ENCODE measurements around the gene C1orf50. TPM values are rescaled to one million over a fixed set of nuclear protein-coding genes. Genes with fewer than 3 reads are reported as not detected.
A peak's percentile ranks its signal among the peaks of the same experiment; 100 is the strongest.

C1orf50 gene
- total and polyA plus RNA-seq, 3 experiments from 2014 or later: 3.5 to 8.7 (median 5.4) TPM

DNA sequence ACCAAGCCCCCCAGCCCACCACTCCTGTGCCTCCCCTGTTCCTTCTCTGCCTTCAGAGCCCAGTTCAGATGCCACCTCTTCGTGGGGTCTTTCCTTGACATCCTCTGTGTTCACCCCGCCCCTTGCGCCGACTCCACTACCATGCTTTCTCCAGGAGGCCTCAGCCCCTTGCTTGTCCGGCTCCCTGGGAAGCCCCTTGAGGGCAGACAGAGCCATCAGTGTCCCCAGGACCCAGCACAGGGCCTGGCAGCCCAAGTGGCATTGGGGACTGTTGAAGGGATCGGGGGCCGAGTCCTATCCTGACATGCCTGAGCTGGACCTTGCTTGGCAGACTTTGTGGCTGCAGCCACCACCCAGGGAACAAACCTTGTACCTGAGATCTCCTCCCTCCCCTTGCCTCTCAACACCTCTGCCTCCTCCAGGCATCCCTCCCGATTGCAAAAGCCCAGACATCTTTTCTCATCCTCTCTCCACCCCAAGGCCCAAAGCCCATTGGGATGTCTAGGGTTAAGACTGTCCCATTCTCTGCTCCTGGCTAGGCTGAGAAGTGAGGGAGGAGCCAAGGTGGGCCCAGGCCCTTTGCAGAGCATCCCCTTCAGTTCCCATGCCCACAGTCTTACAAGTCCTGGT lies 30.4 kb upstream of the C1orf50 start:
- Histone ChIP-seq H3K4me3 (ENCODE audit: low read length) (no peak overlapping the region), H3K4me1 (ENCODE audit: insufficient read depth, low read length) (peaks cover 3% of the 10 kb centered on the region), H3K27me3 (ENCODE audit: insufficient read depth, low read length, poor library complexity, severe bottlenecking) (no peaks in the 10 kb centered on the region), H3K27ac (ENCODE audit: low read depth, low read length) (no peak overlapping the region), H3K36me3 (ENCODE audit: insufficient read depth, low read length) (no peaks in the 10 kb centered on the region), H3K9me3 (ENCODE audit: low read length) (no peaks in the 10 kb centered on the region)
- Mint-ChIP-seq H3K9me3 (no peaks in the 10 kb centered on the region), H3K27ac (peak overlapping the region in 2 of 8 donors; percentile 75 to 76), H3K36me3 (no peaks in the 10 kb centered on the region), H3K27me3 (peaks cover 0 to 3% of the 10 kb centered on the region in 2 donors), H3K4me1 (peaks cover 0 to 7% (median 2%) of the 10 kb centered on the region in 3 donors), H3K4me3 (no peak overlapping the region)
- no peak for DNase-seq
- CTCF ChIA-PET: interaction anchor here (1.0 kb wide), 1 partner anchor 10 kb away, joined by 3 read pairs; no protein-coding TSS in a partner anchor
- POLR2A ChIA-PET: no interaction called here

DNA sequence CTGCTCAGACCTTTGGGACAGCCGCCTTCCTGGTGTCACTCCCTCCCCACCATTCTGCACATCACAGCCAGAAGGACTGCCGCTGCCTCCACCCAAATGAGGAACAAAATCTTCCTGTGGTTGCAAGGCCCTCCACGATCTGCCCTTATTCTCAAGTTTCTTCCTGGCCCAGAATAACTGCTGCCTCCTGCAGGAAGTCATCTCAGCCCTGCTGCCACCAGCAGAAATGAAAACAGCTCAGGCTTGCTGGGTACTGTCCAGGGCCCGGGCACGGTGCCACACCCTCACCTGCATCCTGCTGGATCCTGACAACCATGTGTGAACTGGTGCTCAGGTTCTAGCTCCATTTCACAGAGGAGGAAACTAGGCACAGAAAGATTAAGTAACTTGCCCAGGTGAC lies 29.8 kb upstream of the C1orf50 start:
- no peaks in the 10 kb centered on the region for H3K27me3 ChIP-seq (ENCODE audit: insufficient read depth, low read length, poor library complexity, severe bottlenecking)
- ChIA-PET POLR2A (no interaction called here), CTCF (no interaction called here)
- peaks cover 0 to 3% of the 10 kb centered on the region in 2 donors for H3K27me3 Mint-ChIP-seq
- no peak overlapping the region for H3K4me3 ChIP-seq (ENCODE audit: low read length)
- no peaks in the 10 kb centered on the region for H3K36me3 Mint-ChIP-seq
- H3K4me1 Mint-ChIP-seq: peaks cover 0 to 7% (median 2%) of the 10 kb centered on the region in 3 donors
- H3K27ac ChIP-seq (ENCODE audit: low read depth, low read length): no peak overlapping the region
- no peaks in the 10 kb centered on the region for H3K9me3 Mint-ChIP-seq
- H3K36me3 ChIP-seq (ENCODE audit: insufficient read depth, low read length): no peaks in the 10 kb centered on the region
- H3K9me3 ChIP-seq (ENCODE audit: low read length): no peaks in the 10 kb centered on the region
- no peak overlapping the region for H3K4me3 Mint-ChIP-seq
- no peak for DNase-seq
- H3K27ac Mint-ChIP-seq: peak overlapping the region in 4 of 8 donors; percentile 24 to 76 (median 58)
- peaks cover 3% of the 10 kb centered on the region for H3K4me1 ChIP-seq (ENCODE audit: insufficient read depth, low read length)

DNA sequence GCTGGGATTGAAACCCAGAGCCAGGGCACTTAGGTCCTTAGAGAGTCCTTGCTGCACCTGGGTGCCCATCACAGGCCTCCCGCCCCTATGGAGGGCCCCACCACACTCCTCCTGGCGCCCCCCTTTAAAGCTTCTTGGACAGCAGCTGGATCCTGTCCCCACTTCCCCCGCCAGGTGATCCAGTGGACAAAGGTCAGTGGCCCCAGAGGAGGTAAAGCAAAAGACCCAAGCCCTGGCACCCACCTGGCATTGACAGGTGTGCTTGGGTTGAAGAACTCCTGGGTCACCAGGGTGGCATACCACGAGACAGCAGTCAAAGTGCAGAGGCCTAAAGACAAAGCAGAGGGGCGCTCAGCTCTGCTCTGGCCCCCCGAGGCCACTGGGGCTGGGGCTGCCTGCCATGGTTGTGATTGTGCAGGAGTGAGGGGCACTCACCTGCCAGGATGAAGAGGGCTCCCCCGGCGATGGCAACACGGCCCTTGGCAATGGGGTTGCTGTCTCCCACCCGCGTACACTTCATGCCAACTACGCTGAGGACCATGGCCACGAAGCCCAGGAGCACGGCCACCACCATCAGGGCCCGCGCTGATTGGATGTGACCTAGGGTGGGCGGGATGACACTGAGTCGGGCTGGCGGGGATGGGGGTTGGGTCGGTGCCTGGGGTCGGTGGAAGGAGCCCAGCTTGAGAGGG lies 28.9 kb upstream of the C1orf50 start:
- ChIA-PET POLR2A (no interaction called here), CTCF (no interaction called here)
- DNase-seq: no peak
- Mint-ChIP-seq H3K36me3 (no peaks in the 10 kb centered on the region), H3K4me1 (peaks cover 0 to 7% (median 2%) of the 10 kb centered on the region in 3 donors), H3K9me3 (no peaks in the 10 kb centered on the region), H3K27ac (peak overlapping the region in 1 of 8 donors; percentile 50), H3K27me3 (peaks cover 0 to 3% of the 10 kb centered on the region in 2 donors), H3K4me3 (no peak overlapping the region)
- no peak overlapping the region for H3K4me3 ChIP-seq (ENCODE audit: low read length)
- no peak overlapping the region for H3K27ac ChIP-seq (ENCODE audit: low read depth, low read length)
- H3K36me3 ChIP-seq (ENCODE audit: insufficient read depth, low read length): no peaks in the 10 kb centered on the region
- H3K27me3 ChIP-seq (ENCODE audit: insufficient read depth, low read length, poor library complexity, severe bottlenecking): no peaks in the 10 kb centered on the region
- peaks cover 3% of the 10 kb centered on the region for H3K4me1 ChIP-seq (ENCODE audit: insufficient read depth, low read length)
- H3K9me3 ChIP-seq (ENCODE audit: low read length): no peaks in the 10 kb centered on the region

DNA sequence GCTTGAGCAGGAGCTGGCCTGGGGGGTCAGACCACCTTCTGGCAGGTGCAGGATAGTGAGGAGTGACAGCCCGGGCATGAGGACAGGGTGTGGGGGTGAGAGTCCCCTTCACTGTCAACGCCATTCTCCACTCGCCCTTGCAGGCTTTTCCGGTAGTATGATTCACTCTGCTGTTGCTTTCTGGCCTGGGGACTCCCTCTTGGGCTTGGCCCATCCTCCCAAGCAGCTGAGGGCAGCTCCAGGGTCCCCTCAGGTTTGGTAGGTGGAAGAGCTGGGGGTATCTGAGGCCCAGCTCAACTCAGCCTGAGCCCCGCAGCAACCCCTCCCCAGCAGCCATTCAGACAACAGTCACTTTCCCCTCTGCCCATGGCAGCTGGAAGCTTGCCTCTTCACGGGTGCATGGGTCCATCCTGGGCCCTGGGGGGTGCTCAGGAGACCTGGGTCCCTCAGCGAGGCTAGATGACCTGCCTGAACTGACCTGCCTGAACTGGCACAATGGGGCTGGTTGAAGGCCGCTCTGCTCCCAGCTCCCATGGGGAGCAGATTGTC lies 28.3 kb upstream of the C1orf50 start:
- H3K27ac ChIP-seq (ENCODE audit: low read depth, low read length): no peak overlapping the region
- CTCF ChIA-PET: no interaction called here

DNA sequence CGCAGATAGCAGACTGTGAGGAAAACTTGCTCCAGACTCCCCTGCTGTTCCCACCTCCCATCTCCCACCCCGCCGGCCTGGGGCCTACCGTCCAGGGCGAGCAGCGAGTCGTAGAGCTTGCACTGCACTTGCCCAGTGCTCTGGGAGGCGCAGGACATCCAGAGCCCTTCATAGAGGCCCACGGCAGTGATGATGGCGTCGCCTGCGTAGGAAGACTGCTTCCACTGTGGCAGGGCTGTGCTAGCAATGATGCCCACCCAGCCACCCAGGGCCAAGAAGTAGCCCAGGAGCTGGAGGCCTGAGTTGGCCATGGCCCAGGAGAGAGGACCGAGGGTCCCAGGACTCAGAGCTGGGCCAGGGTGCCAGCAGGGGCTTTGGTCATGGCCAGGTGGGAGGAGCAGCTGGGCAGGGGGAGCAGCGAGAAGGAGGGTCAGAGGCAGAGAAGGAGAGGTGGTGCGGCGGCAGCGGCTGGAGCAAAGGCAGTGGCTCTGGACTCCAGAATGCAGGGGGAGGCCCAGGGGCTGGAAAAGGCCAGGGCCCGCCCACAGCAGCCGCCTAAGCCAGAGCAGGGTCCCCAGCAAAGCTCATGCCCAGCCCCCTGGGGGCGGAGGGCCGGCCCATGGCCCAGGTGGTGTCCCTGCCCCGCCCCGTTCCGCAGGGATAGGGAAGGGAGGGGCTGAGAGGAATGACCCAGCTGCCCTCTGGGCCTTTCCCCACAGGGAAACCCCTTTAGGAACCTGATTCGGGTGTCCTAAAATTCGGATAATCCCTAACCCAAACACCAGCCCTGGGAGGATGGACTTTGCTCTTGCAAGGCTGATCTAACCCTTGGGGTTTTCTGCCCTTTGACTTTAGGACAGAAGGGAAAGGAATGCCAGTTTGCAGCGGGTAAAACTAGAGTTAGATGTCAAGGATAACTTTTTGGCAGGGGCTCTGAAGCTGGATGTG lies 27.0 kb upstream of the C1orf50 start, which contains the start of gene CLDN19:
Gene CLDN19, minus strand, starts transcription at position 484 of the 948 bp plus-strand sequence. Its CDS starts 173 bp downstream, at position 311.
- H3K4me3 Mint-ChIP-seq: no peak within 1 kb of the TSS
- CTCF ChIA-PET: no interaction called here

More for the DNA sequence above, 28.3 kb upstream of the C1orf50 start:
- Mint-ChIP-seq H3K36me3 (no peaks in the 10 kb centered on the region), H3K27ac (no peak overlapping the region), H3K9me3 (no peaks in the 10 kb centered on the region), H3K4me3 (no peak overlapping the region), H3K4me1 (peaks cover 0 to 7% (median 2%) of the 10 kb centered on the region in 3 donors), H3K27me3 (peaks cover 0 to 3% of the 10 kb centered on the region in 2 donors)
- Histone ChIP-seq H3K9me3 (ENCODE audit: low read length) (no peaks in the 10 kb centered on the region), H3K4me1 (ENCODE audit: insufficient read depth, low read length) (peaks cover 3% of the 10 kb centered on the region), H3K27me3 (ENCODE audit: insufficient read depth, low read length, poor library complexity, severe bottlenecking) (no peaks in the 10 kb centered on the region), H3K36me3 (ENCODE audit: insufficient read depth, low read length) (no peaks in the 10 kb centered on the region), H3K4me3 (ENCODE audit: low read length) (no peak overlapping the region)
- no peak for DNase-seq
- POLR2A ChIA-PET: no interaction called here

DNA sequence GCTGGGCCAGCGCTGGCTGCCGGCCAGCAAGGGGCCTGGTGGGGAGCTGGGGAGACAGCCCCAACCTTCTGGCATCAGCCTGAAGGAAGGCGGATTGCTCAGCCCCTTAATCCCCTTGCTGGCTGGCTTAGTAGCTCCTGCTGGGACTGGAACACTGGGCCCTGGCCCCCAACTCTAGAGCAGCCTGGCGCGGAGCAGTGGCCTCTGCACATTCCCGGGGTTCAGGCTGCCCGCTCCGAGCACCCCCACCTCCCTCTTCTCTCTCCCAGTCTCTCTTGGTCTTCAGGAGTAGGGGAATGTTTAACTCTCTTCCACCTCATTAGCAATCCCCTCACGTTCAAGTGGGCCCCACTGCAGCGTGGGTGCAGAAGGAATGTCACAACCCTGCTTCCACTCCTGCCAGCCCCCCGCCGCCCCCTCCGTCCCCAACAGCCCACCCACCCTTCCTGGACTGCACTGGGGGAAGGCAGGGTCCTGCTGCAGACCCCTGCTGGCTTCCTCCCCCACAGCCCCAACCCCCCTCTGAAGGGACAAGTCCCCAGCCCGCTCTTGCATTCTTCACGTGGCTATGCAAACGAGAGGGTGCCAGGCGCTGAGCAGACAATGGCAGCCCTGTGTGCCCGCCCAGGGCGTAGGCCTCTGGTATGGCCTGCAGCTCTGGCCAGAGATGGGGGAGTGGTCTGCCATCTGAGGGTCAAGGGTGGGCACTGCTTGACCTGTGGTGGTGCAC lies 26.0 kb upstream of the C1orf50 start:
- Mint-ChIP-seq H3K4me1 (peaks cover 0 to 7% (median 2%) of the 10 kb centered on the region in 3 donors), H3K4me3 (no peak overlapping the region), H3K27ac (no peak overlapping the region), H3K27me3 (no peaks in the 10 kb centered on the region), H3K9me3 (no peaks in the 10 kb centered on the region), H3K36me3 (peaks cover 0 to 5% (median 5%) of the 10 kb centered on the region in 3 donors)
- no peaks in the 10 kb centered on the region for H3K36me3 ChIP-seq (ENCODE audit: insufficient read depth, low read length)
- POLR2A ChIA-PET: no interaction called here
- no peak overlapping the region for H3K27ac ChIP-seq (ENCODE audit: low read depth, low read length)
- CTCF ChIA-PET: no interaction called here
- H3K9me3 ChIP-seq (ENCODE audit: low read length): no peaks in the 10 kb centered on the region
- no peak overlapping the region for H3K4me3 ChIP-seq (ENCODE audit: low read length)
- H3K4me1 ChIP-seq (ENCODE audit: insufficient read depth, low read length): peaks cover 3% of the 10 kb centered on the region
- DNase-seq: no peak
- H3K27me3 ChIP-seq (ENCODE audit: insufficient read depth, low read length, poor library complexity, severe bottlenecking): no peaks in the 10 kb centered on the region

More for the DNA sequence above, 27.0 kb upstream of the C1orf50 start, which contains the start of gene CLDN19:
- Mint-ChIP-seq H3K27ac (no peak within 1 kb of the TSS), H3K36me3 (no peaks in the 10 kb centered on the region), H3K27me3 (no peaks in the 10 kb centered on the region), H3K9me3 (no peaks in the 10 kb centered on the region), H3K4me1 (peaks cover 0 to 7% (median 2%) of the 10 kb centered on the region in 3 donors)
- Histone ChIP-seq H3K4me1 (ENCODE audit: insufficient read depth, low read length) (peaks cover 3% of the 10 kb centered on the region), H3K27ac (ENCODE audit: low read depth, low read length) (no peak within 1 kb of the TSS), H3K36me3 (ENCODE audit: insufficient read depth, low read length) (no peaks in the 10 kb centered on the region), H3K4me3 (ENCODE audit: low read length) (no peak within 1 kb of the TSS), H3K9me3 (ENCODE audit: low read length) (no peaks in the 10 kb centered on the region), H3K27me3 (ENCODE audit: insufficient read depth, low read length, poor library complexity, severe bottlenecking) (no peaks in the 10 kb centered on the region)
- no peak for DNase-seq
- POLR2A ChIA-PET: no interaction called here

DNA sequence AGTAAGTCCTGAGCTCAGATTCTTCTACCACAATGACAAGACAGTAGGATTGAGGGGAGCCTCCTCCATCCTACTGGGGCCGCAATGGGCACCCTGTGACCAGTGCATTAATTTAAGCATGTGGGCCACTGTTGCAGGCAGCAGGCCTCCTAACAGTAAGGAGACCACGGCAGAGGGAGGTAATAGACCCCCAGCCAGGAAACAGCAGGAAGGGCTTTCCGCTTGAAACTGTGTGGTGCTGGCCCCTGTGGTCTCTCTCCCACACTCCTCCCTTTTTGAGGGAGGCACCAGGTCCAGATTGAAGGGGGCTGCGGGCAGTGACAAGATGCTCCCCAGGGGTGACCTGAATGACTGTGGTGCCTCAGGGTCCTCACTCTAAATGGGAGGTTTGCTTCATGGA lies 25.3 kb upstream of the C1orf50 start:
- Mint-ChIP-seq H3K9me3 (no peaks in the 10 kb centered on the region), H3K4me1 (peaks cover 0 to 7% (median 2%) of the 10 kb centered on the region in 3 donors), H3K36me3 (peaks cover 0 to 12% (median 5%) of the 10 kb centered on the region in 3 donors), H3K4me3 (no peak overlapping the region), H3K27me3 (no peaks in the 10 kb centered on the region), H3K27ac (no peak overlapping the region)
- ChIA-PET CTCF (no interaction called here), POLR2A (no interaction called here)
- no peak for DNase-seq
- H3K4me3 ChIP-seq (ENCODE audit: low read length): no peak overlapping the region
- no peak overlapping the region for H3K27ac ChIP-seq (ENCODE audit: low read depth, low read length)
- peaks cover 3% of the 10 kb centered on the region for H3K4me1 ChIP-seq (ENCODE audit: insufficient read depth, low read length)
- H3K27me3 ChIP-seq (ENCODE audit: insufficient read depth, low read length, poor library complexity, severe bottlenecking): no peaks in the 10 kb centered on the region
- H3K9me3 ChIP-seq (ENCODE audit: low read length): no peaks in the 10 kb centered on the region
- H3K36me3 ChIP-seq (ENCODE audit: insufficient read depth, low read length): no peaks in the 10 kb centered on the region

Measured in CD8-positive, alpha-beta memory T cell (primary cell).